ENCODE measurements around the gene PPP1R18. TPM values are rescaled to one million over a fixed set of nuclear protein-coding genes. Genes with fewer than 3 reads are reported as not detected.

The PPP1R18 gene
- total and polyA plus RNA-seq, 9 of the 15 experiments (the other 6 are each of a cell fraction or from before 2014, with no cell fraction given): 12.0 to 99.2 (median 42.6) TPM

DNA sequence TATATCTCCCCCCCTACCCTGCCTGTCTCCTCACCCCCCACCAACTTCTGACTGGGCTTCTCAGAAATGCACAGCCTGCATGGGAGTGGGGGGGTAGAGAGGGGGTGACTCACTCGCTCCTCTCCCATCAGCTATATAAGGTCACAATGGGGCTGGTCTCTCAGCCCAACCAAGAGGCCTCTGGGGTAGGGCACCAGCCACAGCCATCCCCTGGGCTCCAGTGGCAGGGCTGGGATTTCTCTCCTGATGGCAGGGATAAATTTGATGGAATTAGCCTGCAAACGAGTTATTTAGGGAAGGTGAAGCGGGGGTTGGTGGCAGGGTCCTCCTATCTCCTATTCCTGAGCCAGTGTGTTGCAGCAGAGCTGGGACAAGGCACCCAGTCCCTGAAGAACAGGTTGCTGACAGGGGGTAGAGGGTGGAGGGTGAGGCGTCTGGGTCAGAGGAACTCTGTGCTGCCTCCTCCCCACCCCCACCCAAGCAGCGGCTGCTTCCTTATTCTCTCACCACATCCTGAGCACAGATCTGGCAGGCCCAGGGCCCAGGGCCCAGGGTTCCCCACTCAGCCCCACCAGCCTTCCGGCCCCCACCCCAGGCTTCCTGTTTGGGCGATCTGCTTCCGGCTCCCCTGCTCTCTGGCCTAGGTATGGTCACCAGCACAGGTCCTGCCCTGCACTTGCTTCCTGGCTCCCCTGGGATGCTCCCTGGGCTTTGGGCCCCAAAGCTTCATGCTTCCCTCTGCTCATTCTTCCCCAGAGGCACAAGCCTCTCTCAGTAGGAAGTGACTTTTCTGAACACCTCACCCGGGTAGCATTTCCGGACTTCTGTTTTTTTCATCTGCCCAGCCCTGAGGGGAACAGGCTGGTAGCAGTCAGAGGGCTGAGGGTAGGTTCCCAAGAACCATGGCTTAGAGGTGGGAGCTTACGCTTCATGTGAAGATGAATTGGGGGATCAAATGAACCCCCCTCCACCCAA, 4.0 kb downstream of the PPP1R18 start (continued):
- TF ChIP-seq ARHGAP35 (IDR thresholded peaks at IDR 0.05; ENCODE audit: partially characterized antibody) (no peak), TOE1 (IDR thresholded peaks at IDR 0.05; ENCODE audit: borderline replicate concordance) (peak; percentile 68; the same call in 1 of the 2 replicates), TOE1 (CRISPR knock-in tag; IDR thresholded peaks at IDR 0.05; ENCODE audit: borderline replicate concordance, low read depth) (no peak), CHD4 (IDR thresholded peaks at IDR 0.05; ENCODE audit: insufficient read depth, insufficient replicate concordance, low read depth, low read length, poor library complexity, severe bottlenecking) (peak; percentile 78), HDAC8 (tag; IDR thresholded peaks at IDR 0.05) (peak; percentile 81), ZNF644 (tag; IDR thresholded peaks at IDR 0.05; ENCODE audit: low read depth) (no peak), IRF9 (tag; IDR thresholded peaks at IDR 0.05) (peak; percentile 38; the same call in 1 of the 2 replicates), ZKSCAN1 (IDR thresholded peaks at IDR 0.05; ENCODE audit: low read depth, low read length) (peak; percentile 31; the same call in 1 of the 2 replicates), ESRRA (IDR thresholded peaks at IDR 0.05; ENCODE audit: borderline replicate concordance, low read depth) (peak; percentile 61; the same call in 1 of the 2 replicates), PHF21A (IDR thresholded peaks at IDR 0.05; ENCODE audit: borderline replicate concordance, low read depth) (peak; percentile 39; the same call in 1 of the 2 replicates), GTF2F1 (IDR thresholded peaks at IDR 0.05; ENCODE audit: low read depth, low read length) (0 out of 2 replicates have a peak, but pooled peaks have one; percentile 19), POLR2B (IDR thresholded peaks at IDR 0.05; ENCODE audit: low read depth, partially characterized antibody) (peak; percentile 66), ZNF224 (CRISPR knock-in tag; IDR thresholded peaks at IDR 0.05) (no peak), EP300 (IDR thresholded peaks at IDR 0.05; ENCODE audit: low read length) (peak; percentile 49), RBBP5 (IDR thresholded peaks at IDR 0.05; ENCODE audit: borderline replicate concordance, insufficient read depth, low read length, poor library complexity, severe bottlenecking) (peak; percentile 76), CHD2 (IDR thresholded peaks at IDR 0.05; ENCODE audit: low read depth, low read length) (peak; percentile 46; the same call in 1 of the 2 replicates), HNRNPK (IDR thresholded peaks at IDR 0.05; ENCODE audit: low read depth, low read length, poor library complexity, severe bottlenecking) (no peak), RBM25 (IDR thresholded peaks at IDR 0.05; ENCODE audit: low read depth, low read length, severe bottlenecking) (no peak), PRPF4 (IDR thresholded peaks at IDR 0.05; ENCODE audit: insufficient read depth, low read depth, low read length, poor library complexity, severe bottlenecking) (no peak), SIN3B (IDR thresholded peaks at IDR 0.05; ENCODE audit: low read depth) (no peak)
- TF ChIP-seq, protein P1, sequence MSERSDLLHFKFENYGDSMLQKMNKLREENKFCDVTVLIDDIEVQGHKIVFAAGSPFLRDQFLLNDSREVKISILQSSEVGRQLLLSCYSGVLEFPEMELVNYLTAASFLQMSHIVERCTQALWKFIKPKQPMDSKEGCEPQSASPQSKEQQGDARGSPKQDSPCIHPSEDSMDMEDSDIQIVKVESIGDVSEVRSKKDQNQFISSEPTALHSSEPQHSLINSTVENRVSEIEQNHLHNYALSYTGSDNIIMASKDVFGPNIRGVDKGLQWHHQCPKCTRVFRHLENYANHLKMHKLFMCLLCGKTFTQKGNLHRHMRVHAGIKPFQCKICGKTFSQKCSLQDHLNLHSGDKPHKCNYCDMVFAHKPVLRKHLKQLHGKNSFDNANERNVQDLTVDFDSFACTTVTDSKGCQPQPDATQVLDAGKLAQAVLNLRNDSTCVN (CRISPR knock-in tag; IDR thresholded peaks at IDR 0.05): no peak
- TF ChIP-seq, protein P2, sequence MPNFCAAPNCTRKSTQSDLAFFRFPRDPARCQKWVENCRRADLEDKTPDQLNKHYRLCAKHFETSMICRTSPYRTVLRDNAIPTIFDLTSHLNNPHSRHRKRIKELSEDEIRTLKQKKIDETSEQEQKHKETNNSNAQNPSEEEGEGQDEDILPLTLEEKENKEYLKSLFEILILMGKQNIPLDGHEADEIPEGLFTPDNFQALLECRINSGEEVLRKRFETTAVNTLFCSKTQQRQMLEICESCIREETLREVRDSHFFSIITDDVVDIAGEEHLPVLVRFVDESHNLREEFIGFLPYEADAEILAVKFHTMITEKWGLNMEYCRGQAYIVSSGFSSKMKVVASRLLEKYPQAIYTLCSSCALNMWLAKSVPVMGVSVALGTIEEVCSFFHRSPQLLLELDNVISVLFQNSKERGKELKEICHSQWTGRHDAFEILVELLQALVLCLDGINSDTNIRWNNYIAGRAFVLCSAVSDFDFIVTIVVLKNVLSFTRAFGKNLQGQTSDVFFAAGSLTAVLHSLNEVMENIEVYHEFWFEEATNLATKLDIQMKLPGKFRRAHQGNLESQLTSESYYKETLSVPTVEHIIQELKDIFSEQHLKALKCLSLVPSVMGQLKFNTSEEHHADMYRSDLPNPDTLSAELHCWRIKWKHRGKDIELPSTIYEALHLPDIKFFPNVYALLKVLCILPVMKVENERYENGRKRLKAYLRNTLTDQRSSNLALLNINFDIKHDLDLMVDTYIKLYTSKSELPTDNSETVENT (CRISPR knock-in tag; IDR thresholded peaks at IDR 0.05): no peak
